Measurements from ENCODE around the gene SLC49A4. TPM values are rescaled to one million over a fixed set of nuclear protein-coding genes. Genes with fewer than 3 reads are reported as not detected.

SLC49A4 gene
- total RNA-seq, 1 donor from 2014 or later, result 12.8 TPM

DNA sequence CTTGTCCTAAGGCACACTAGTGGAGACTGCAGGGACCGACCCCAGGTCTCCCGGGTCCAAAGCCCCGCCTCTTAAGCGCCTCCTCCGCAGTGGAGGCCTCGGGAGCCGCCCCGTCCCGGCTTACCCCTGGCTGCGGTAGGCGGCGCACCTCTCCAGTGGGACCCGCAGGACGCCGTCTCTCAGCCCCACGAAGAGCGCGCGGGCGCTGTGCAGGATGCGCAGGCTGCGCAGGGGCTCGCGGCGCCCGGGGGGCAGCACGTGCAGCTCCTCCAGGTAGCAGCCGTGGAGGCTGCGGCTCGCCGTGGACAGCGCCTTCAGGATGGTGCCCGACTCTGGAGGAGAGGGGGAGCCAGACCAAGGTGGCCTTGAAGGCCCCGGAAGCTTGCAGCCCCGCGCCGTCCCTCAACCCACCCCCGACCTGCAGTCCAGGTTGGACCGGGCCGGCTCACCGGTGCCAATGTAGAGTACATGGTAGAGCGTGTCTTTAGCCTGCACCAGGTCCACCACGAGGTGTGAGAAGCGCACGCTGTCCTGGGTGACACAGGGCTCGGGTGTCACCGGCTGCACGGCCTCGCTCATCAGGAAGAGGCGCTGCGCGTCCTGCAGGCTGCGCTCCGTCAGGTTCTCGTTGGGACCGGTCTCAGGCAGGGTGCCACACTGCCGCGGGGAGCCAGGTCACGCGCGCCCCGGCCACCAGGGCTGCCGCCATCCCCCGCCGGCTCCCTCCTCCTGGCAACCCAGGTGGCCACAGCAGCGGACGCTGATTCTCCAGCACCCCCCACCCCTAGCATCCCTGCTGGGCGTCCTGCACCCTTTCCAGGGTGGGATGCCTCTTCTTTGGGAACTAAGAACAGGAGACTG lies 127.2 kb downstream of the SLC49A4 start:
- no peak for ATAC-seq
- intact Hi-C loops (cut with DNase I), result no loop called here
- DNase-seq (ENCODE audit: low spot score), result peak; percentile 51

DNA sequence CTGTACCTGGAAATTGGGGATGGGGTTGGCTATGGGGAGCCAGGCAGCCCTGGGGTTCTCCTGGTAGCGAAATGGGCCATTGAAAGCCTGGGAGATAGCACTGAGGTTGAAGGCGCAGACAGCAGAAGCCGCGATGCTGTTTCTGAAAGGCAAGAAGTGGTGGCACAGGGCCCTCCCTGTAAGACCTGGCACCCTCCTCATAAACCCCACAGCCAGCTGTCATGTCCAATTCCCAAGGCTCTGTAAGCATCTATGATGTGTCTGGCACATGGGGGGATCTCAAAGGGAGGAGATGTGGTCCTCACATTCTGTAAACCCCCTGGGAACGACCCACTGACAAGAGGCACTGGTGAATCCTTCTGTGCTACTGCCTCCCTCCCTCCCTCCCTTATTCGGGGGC lies 128.7 kb downstream of the SLC49A4 start:
- intact Hi-C loops (cut with DNase I), result no loop called here
- ATAC-seq (no peak), DNase-seq (ENCODE audit: low spot score) (peak; percentile 6)

DNA sequence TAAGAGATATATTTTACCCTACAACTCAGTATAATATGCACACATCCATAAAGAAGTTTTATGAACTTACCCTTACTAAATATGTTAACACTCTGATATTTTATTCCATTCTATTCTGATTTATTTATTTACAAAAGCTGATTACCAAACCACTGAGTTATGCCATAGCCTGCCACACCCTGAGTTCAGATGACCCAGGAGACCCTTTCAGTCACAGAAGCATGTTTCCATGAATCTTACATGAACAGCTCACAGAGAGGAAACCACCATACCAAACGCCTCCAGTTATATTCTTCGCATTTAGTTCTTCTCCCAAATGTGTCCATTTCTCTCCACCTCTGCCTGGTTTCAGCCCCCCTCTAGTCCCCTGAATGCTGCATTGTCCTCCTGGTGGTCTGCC lies 129.2 kb downstream of the SLC49A4 start:
- DNase-seq (ENCODE audit: low spot score), result no peak
- no peak for ATAC-seq
- intact Hi-C loops (cut with DNase I), result no loop called here

DNA sequence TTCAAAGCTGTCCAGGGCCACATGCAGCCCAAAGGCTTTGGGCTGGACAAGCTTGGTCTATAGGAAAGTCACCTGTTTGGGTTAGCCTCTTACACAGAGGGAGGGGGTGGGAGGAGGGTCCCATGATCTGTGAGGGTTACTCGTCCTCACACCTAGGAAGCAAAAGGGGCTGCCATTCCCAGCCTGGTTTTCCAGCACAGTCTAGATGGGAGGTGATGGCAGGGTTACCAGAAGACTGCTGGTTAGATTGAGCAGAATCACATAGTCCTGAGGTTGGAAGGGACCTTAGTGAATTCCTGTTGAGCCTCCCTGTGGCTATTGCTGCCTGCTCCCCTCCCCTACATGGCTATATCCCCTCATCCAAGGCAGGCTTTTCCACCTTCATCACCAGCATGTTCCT lies 130.9 kb downstream of the SLC49A4 start:
- intact Hi-C loops (cut with DNase I), result no loop called here
- DNase-seq (ENCODE audit: low spot score), result no peak
- no peak for ATAC-seq

DNA sequence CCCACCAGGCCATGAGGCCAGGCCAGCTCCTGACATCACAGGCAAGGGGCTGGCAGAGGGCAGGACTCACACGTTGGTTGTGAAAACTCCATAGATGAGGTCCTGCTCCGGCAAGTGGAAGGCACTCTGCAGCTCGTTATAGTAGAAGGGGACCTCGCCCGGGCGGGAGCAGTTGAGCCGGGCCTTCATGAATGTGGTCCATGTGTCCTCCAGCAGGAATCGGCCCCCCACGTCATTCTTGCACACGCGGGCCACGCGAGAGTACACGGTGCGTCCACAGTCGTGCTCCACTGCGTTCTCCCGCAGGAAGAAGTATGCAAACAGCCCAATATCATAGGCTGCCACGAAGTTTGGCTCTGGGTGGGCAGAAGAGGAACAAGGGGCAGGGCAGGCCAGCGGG lies 131.5 kb downstream of the SLC49A4 start:
- ATAC-seq, result no peak
- DNase-seq (ENCODE audit: low spot score), result no peak
- intact Hi-C loops (cut with DNase I), result no loop called here

DNA sequence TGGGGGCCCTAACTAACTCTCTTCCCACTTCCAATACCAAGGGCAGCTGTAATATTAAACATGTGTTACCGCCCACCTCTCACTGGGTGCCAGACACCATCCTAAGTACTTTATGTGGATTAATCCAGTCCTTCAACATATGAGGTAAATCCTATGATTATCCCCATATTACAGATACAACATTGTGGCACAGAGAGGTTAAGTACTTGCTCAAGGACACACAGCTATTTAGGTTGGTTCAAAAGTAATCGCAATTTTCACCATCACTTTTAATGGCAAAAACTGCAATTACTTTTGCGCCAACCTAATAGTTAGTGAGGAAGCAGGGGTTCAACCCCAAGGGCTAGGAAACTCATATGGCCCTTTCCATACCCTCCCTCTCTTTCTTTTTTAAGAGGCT lies 131.9 kb downstream of the SLC49A4 start:
- ATAC-seq, result no peak
- no peak for DNase-seq (ENCODE audit: low spot score)
- intact Hi-C loops (cut with DNase I), result no loop called here

DNA sequence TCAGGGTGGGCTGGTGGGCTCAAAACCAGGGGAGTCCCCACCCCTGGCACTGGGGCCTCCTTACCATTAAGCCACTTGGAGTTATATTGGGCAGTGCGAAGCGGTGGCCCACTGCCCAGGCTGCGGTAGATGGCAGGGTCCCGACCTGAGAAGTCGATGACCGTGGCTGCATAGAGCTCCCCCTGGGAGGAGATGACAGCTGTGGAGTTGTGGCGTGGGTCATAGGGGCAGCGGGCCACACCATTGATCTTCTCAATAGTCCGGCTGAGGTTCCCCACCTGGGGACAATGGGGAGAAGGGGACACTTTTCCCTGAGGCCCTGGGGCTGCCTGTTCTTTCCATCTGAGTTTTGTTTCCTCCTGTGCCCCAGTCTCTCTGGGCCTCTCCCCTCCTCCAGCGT lies 132.9 kb downstream of the SLC49A4 start:
- DNase-seq (ENCODE audit: low spot score) (no peak), ATAC-seq (no peak)
- intact Hi-C loops (cut with DNase I), result no loop called here

DNA sequence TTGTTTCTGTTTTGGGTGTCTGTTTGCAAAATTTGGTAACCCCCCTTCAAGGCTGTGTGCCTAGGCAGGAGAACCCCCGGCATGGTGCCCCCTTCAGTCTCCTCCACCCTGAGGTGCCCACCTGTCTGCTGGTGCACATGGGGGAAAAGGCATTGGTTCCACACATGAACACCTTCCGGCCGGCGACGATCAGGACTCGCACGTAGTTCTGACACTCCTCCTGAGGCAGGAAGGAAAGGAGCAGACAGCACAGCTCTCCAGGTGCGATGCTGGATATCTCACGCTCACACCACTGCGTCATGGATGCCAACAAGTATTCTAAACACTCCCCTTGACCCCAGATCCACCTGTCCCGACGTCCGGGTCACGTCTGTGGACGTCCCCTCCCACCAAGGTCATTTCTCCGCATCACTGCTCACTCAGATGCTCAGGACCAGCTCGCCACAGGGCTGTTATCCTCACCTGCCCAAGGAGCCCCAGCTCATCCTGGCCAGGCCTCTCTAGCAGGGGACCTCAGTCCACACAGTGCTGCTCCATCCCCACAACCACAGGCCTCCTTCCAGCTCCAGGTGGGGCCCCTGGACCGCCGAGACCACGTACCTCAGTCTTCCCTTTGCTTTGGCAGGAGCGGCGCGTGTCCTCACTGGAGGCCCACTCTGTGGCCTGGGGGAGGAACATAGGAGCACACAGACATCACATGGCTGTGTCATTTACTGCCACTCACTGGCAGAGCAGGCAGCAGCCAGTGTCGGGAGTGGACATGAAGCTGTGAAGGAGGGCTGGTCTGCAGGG lies 133.7 kb downstream of the SLC49A4 start:
- peak; percentile 48 for DNase-seq (ENCODE audit: low spot score)
- ATAC-seq, result no peak
- intact Hi-C loops (cut with DNase I), result no loop called here

DNA sequence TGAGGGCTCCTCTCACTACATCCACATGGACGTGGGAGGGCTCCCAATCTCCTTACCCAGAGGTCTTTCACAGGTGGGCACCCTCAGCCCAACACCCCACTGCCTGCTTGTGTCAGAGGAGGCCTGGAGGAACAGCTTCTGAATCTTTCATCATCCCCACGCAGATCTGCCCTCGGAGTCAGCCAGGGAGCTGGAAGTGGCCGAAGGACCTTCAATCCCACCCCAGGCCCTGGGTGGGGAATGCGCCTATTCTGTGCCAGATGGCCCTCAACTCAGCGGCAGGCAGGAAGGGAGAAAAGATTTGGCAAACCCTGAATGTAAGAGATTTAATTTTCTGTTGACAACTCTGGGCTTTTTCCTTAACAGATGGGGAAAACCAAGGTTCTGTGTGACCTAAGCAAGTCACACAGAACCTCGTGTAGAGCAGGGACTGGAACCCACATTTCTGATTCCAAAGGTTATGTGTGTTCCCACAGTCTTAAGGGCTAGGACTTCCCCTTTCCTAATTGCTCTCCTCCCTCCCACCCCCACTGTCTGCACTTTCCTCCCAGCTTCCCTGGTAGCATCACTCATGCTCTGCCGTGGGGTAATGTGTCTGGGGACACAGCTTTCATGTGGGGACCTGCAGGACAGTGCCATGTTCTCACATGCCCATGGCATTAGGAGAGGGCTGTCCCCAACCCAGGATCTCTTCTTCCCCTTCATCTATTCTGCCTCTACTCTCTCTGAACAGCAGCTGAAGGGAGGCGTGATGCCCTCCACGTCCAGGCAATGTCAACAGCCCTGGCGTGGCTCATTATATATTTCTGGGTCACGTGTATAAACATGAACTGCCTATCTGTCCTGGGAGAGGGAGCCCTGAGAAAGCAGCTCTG lies 134.6 kb downstream of the SLC49A4 start:
- DNase-seq (ENCODE audit: low spot score) (no peak), ATAC-seq (peak; percentile 29)
- intact Hi-C loops (cut with DNase I), result no loop called here

DNA sequence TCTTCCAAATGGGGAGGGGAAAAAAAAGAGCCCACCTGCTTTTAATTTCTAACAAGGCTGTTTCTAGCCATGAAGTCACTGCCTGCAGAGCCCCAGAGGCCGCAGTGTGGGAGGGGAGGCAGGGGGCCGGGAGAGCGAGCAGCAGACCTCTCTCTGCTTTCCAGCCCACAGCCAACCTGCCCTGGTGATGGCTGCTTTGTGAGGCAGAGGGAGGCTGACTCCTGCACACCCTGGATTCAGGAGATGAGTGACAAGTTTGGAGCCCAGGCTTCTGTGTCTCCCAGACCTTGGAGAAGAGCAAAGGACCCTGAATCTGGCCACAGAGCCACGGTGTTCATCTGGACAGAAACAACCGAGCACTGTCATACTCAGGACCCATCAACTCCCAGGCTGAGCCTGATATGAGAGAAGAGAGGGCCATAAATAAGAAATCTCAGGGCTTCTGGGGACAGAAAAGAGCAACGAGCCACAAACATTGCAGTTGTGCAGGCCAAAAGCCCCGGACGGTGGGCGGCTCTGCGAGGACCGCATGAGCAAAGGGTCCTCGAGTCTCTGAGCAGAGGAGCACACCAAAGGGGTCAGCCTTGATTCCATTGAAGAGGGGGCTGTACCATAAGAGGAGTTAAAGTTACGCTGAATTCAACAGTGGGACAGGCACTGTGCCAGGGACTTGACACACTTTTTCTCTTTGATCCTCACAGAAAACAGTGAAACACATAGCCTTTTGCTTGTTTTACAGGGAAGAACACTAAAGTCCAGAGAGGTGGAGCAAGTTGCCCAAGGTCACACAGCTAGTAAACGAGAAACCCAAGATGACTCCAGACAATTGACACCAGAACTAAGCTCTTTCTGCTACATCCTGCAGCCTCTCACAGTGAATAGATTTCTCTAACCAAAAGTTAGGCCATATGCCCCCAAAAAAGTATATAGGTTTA lies 135.5 kb downstream of the SLC49A4 start:
- ATAC-seq, result peak; percentile 13
- DNase-seq (ENCODE audit: low spot score), result no peak
- intact Hi-C loops (cut with DNase I), result no loop called here

Other genes starting within 250 kb of the SLC49A4 start
- gene PARP9, start 230.8 kb upstream of the SLC49A4 start, total RNA-seq, result 33.9 TPM
- gene DTX3L, start 230.7 kb upstream of the SLC49A4 start, total RNA-seq, result 31.5 TPM
- gene PARP15, start 217.4 kb upstream of the SLC49A4 start, total RNA-seq, result 3.3 TPM
- gene PARP14, start 114.2 kb upstream of the SLC49A4 start, total RNA-seq, result 58.4 TPM
- gene HSPBAP1, start 1.2 kb upstream of the SLC49A4 start, total RNA-seq, result 15.9 TPM
- 10.1 TPM for gene SEMA5B, start 232.7 kb downstream of the SLC49A4 start, total RNA-seq

All from sciatic nerve (tissue), 2 donors.